ENCODE measurements around the gene OR10G8. TPM values are rescaled to one million over a fixed set of nuclear protein-coding genes. Genes with fewer than 3 reads are reported as not detected.

OR10G8 gene
- total RNA-seq, 1 experiment from 2014 or later = not detected

GRCh38 chr11:124069429-124070401 lies 43.1 kb downstream of the OR10G8 start:
- peak; percentile 47 for DNase-seq
- no peak overlapping the region for H3K27ac Mint-ChIP-seq (ENCODE audit: unreplicated experiment)
- H3K36me3 Mint-ChIP-seq (ENCODE audit: insufficient read depth, unreplicated experiment) = no peaks in the 10 kb centered on the region
- no peak overlapping the region for H3K4me3 Mint-ChIP-seq (ENCODE audit: low read depth, unreplicated experiment)
- BruUV-seq (replicated peaks) = no TSS peak
- intact Hi-C loops (cut with micrococcal nuclease; ENCODE audit: unreplicated experiment) = loop anchor here (2.0 kb wide), 1 partner anchor 517 kb away; no protein-coding TSS in a partner anchor
- no peaks in the 10 kb centered on the region for H3K9me3 Mint-ChIP-seq (ENCODE audit: low read depth, unreplicated experiment)
- peaks cover 30% of the 10 kb centered on the region for H3K27me3 Mint-ChIP-seq (ENCODE audit: unreplicated experiment)
- H3K4me1 Mint-ChIP-seq (ENCODE audit: low read depth, unreplicated experiment) = no peaks in the 10 kb centered on the region
- CTCF ChIA-PET = interaction anchor here (0.9 to 1.5 kb wide), 2 partner anchors 16 to 507 kb away, joined by 3 read pairs; no protein-coding TSS in a partner anchor
- no peak for TF ChIP-seq CTCF (IDR thresholded peaks at IDR 0.05; ENCODE audit: unreplicated experiment)

- Mint-ChIP-seq H3K36me3 (ENCODE audit: insufficient read depth, unreplicated experiment) (no peaks in the 10 kb centered on the region), H3K27me3 (ENCODE audit: unreplicated experiment) (peaks cover 30% of the 10 kb centered on the region), H3K4me3 (ENCODE audit: low read depth, unreplicated experiment) (no peak overlapping the region), H3K4me1 (ENCODE audit: low read depth, unreplicated experiment) (no peaks in the 10 kb centered on the region), H3K27ac (ENCODE audit: unreplicated experiment) (no peak overlapping the region), H3K9me3 (ENCODE audit: low read depth, unreplicated experiment) (no peaks in the 10 kb centered on the region)
- intact Hi-C loops (cut with micrococcal nuclease; ENCODE audit: unreplicated experiment) = loop anchor here (1.0 to 2.0 kb wide), 2 partner anchors 124 to 516 kb away; no protein-coding TSS in a partner anchor
- no TSS peak for BruUV-seq (replicated peaks)
- DNase-seq = peak; percentile 54
- no peak for TF ChIP-seq CTCF (IDR thresholded peaks at IDR 0.05; ENCODE audit: unreplicated experiment)
- CTCF ChIA-PET = interaction anchor here (0.8 to 1.3 kb wide), 2 partner anchors 123 to 171 kb away, joined by 3 to 13 read pairs; no protein-coding TSS in a partner anchor
Measured at GRCh38 chr11:124070915-124071622, 44.5 kb downstream of the OR10G8 start.

GRCh38 chr11:124071623-124071948 lies 45.0 kb downstream of the OR10G8 start:
- H3K27me3 Mint-ChIP-seq (ENCODE audit: unreplicated experiment) = peaks cover 36% of the 10 kb centered on the region
- H3K36me3 Mint-ChIP-seq (ENCODE audit: insufficient read depth, unreplicated experiment) = no peaks in the 10 kb centered on the region
- CTCF ChIA-PET = interaction anchor here (0.8 to 1.3 kb wide), 2 partner anchors 122 to 170 kb away, joined by 3 to 13 read pairs; no protein-coding TSS in a partner anchor

More at GRCh38 chr11:124071623-124071948, 45.0 kb downstream of the OR10G8 start:
- Mint-ChIP-seq H3K27ac (ENCODE audit: unreplicated experiment) (no peak overlapping the region), H3K4me3 (ENCODE audit: low read depth, unreplicated experiment) (no peak overlapping the region), H3K9me3 (ENCODE audit: low read depth, unreplicated experiment) (no peaks in the 10 kb centered on the region), H3K4me1 (ENCODE audit: low read depth, unreplicated experiment) (no peaks in the 10 kb centered on the region)
- BruUV-seq (replicated peaks) = no TSS peak
- no peak for DNase-seq
- no peak for TF ChIP-seq CTCF (IDR thresholded peaks at IDR 0.05; ENCODE audit: unreplicated experiment)
- intact Hi-C loops (cut with micrococcal nuclease; ENCODE audit: unreplicated experiment) = loop anchor here (1.0 to 2.0 kb wide), 2 partner anchors 124 to 515 kb away; no protein-coding TSS in a partner anchor
